ENCODE measurements around the gene MPRIP. TPM values are rescaled to one million over a fixed set of nuclear protein-coding genes. Genes with fewer than 3 reads are reported as not detected.

Gene MPRIP
- total RNA-seq, 1 donor from 2014 or later = 86.3 TPM

DNA sequence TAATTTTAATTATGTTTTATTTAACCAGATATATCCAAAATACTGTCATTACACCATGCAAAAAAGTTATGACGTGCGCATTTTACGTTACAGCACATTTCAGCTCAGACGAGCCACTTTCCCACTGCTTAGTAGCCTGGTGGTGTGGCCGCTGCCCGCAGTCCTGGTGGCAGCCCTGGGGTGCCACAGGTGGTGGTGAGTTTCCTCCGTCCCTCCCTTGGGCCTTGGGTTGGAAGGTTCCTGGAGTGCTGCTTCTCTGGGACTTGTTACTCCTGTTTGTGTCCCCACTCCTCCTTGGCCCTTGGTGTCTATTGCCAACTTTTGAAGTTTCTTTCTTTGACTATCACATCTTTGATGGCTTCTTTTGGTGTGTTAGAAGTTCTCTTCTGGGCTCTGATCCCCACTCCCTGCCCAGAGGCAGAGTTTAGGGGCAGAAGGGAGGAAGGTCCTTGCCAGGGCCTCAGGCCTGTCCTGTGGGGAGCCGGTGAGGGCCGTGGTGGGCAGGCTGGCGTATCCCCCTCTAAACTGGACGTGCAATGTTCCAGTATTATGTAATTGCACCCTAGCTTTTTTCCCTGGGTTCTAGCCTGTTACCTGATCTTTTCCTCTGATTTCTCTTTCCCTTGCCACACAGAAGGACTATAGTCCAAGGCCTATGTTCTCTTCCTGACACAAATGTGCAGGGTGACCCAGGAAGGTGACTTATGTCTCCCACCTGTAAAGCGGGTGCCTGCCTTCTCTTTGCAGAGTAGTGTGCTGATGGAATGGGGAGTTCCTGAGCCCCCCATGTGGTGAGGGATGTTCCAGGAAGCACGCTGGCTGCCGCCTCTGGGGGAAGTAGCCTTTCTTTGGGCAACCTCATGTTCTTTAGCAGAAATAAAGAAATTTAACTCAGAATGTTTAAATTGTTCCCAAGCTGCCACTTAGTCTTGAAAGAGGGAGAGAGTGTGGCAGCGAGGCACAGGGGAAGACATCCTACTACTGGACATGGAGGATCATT, 8.4 kb downstream of the MPRIP start:
- DNase-seq (ENCODE audit: low read depth in 2 of 2) = no peak

DNA sequence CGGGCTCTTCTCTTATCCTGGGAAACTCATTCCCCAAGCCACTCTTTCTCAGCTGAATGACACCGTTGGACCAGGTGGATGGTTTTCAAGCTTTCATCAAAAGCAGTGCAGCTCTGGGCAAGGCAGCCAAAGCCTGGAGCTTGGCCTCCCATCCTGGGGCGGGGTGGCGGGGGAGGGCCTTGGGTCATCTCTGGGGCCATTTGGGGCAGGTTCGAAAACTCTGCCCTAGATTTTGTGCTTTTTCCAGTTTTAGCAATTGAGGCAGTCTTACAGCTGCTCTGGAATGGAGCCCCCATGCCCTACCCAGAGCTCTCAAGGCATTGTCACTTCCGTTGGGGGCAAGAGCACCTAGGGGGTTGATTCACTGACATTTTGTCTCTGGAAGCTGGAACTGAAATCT, 9.1 kb downstream of the MPRIP start:
- DNase-seq (ENCODE audit: low read depth in 2 of 2) = no peak

- DNase-seq (ENCODE audit: low read depth in 2 of 2) = no peak
These were observed 9.7 kb downstream of the MPRIP start for GRCh38 chr17:17051791-17052461.

DNA sequence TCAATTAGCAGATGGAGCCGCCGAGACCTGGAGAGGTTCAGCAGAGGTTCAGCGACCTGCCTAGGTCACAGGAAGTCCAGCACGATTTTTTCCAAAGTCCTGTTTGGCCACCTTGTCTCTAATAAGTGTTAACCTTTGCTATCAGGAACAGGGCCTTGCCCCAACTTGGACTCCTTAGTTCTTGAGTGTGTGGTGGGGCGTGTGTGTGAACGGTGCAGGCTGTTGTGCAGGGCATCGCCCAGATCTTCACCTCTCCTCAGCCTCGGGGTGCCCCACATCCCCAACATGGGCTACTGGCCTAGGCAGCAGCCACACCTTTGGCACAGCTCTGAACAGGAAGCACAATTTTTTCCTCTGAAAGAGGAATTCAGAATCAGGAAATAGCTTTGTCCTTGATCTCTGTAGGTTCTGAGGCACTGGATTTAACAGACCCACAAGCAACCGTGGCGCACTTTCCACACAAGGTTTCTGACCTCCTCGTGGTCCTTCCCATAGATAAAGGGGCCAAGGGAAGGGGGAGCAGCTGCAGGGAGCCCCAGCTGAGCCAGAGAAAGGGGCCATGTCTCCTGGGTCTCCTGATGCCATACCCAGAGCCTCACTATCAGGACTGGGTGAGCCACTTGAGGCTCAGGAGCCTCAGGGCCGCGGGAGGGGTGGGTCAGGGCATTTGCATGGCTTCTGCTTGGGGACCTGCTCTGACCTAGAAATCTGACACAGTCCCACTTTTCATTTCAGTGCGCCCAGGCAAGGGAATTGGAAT, 10.4 kb downstream of the MPRIP start:
- DNase-seq (ENCODE audit: low read depth in 2 of 2) = peak in 1 of 2 donors; percentile 38

- DNase-seq (ENCODE audit: low read depth in 2 of 2) = no peak
These were observed 11.5 kb downstream of the MPRIP start for GRCh38 chr17:17053446-17054379.

GRCh38 chr17:17054636-17055035, 12.4 kb downstream of the MPRIP start:
- no peak for DNase-seq (ENCODE audit: low read depth in 2 of 2)

DNA sequence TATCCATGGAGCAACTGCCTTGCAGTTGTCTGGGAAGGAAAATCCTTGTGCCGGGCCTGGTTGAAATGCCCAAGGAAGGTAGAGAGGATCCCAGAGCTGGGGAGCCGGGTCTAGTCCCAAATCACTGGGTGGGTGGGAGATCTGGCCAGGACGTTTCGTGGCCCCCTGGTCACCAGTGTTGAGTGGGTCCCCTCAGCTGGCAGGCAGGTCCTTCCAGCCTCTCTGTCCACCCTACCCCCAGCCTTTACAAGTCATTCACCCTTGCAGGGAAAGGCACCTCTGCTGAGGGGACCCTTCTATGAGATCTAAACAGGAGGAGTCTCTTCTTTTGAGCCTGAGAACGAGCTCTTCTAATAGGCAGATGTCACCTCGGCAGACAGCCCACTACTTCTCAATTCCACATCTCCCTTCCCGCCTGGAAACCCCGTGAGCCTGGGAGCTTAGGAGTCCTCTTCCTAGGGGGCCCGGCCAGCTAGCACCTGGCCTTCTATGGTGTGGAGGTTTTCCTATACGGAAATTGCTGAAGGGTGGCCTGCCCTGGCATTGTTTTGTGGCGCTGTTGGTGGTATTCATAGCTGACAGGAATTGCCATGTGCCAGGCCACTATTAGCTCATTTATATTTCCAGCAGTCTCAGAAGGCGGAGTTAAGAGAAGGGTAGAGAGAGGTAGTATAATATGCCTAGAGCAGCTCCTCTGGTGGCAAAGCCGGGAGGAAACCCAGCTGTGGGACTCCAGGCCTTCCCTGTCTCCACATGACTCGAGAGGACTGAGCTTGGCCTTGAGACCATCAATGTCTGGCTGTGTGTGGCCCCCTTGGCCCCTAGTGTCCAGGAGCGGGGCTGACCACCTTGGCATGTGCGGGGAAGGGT, 13.3 kb downstream of the MPRIP start:
- peak in 1 of 2 donors; percentile 75 for DNase-seq (ENCODE audit: low read depth in 2 of 2)

- no peak for DNase-seq (ENCODE audit: low read depth in 2 of 2)
These were observed 13.9 kb downstream of the MPRIP start for GRCh38 chr17:17056156-17056539.

- DNase-seq (ENCODE audit: low read depth in 2 of 2) = no peak
These were observed 14.8 kb downstream of the MPRIP start for GRCh38 chr17:17057057-17057551.

GRCh38 chr17:17058304-17058703, 16.0 kb downstream of the MPRIP start:
- DNase-seq (ENCODE audit: low read depth in 2 of 2) = no peak

DNA sequence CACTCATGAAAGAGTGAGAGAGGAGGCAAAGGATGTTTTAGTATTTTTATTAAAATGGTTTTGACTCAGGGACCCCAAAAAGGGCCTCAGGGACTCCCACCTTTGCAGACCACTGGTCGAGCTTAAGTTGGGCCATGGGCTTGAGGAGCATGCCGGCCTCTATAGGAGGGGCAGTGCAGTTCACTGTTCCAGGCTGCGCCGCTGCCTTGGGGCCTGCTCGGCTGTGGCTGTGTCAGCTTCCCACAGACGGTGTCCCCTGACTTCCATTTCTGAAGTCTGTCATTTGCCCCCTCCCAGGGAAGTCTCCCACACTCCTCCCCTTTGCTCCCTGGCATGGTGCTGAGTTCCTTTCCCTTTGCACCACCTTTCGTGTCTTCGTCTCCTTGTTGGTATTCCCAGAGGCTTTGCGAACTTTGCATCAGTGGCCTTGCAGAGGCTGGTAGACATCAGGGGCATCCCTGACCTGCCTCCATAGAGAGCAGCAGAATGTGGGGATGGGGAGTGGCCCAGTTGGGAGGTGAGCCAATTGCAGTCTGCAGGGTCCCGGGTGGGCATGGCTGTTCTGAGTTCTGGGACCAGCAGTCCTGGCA, 17.1 kb downstream of the MPRIP start:
- no peak for DNase-seq (ENCODE audit: low read depth in 2 of 2)

GRCh38 chr17:17060001-17060922, 18.0 kb downstream of the MPRIP start:
- DNase-seq (ENCODE audit: low read depth in 2 of 2) = no peak

DNA sequence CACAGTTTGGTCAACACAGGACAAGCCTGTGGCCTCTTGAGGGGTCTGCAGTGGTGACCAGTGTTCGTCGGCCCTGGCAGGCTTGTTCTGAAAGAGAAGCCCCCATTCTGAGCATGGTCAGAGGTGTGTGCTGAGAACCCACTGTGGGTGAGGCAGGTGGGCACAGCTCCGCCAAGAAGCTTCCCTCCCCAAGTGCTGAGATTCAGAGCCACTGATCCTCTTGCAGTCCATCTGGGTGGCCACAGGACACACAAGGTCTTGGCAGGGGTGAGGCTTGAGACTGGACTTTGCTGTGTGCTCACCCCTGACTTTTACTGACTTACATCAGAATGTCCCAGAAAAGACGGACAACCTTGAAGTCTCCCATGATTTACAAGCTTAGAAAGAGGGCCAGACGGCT, 18.7 kb downstream of the MPRIP start:
- DNase-seq (ENCODE audit: low read depth in 2 of 2) = no peak

DNA sequence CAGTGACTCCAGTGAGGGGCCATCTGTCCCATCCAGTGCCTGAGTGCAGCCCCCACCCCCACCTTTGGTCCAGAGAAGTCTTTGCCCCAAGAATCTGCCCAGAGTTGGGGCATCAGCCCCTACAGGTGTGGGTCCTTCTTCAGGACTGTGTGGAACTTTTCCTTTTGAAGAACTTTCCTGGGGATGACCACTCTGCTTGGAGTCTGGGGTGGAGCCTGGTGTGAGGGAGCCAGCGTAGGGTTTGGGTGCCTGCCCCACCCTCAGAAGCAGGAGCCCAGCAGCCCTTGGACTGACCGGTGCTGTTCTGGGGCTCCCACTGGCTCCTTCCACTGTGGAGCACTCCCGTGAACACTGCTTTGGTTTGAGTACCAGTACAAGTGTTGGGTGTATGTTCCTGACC, 19.3 kb downstream of the MPRIP start:
- no peak for DNase-seq (ENCODE audit: low read depth in 2 of 2)

GRCh38 chr17:17062356-17062755, 20.1 kb downstream of the MPRIP start:
- no peak for DNase-seq (ENCODE audit: low read depth in 2 of 2)

- no peak for DNase-seq (ENCODE audit: low read depth in 2 of 2)
These were observed 20.6 kb downstream of the MPRIP start for GRCh38 chr17:17062866-17063265.

DNA sequence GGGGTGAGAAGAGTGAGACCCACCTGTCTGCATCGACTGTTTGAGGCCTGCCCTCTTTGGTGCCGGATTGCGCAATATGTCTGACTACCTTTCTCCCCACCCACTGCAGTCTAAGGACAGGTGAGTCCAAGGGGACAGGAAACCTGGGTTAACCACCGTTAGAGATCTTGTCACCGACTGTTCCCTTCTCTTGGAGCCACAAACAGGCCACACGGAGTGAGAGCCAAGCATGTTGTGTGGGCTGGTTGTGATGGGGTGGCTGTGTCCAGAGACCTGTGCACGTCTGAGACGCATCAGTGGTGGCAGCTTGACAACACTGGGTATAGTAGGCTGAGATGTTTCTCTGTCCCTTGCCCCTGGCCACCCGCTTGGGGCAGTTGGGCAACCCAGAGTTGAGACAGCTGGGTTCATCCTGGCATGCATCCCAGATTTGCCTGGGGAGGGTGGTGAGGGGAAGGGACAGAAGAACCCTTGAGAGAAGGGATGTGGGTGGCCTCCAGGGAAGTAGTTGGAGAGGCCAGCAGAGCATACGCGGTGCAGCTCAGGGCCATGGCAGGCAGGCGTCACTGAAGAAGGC, 21.4 kb downstream of the MPRIP start:
- no peak for DNase-seq (ENCODE audit: low read depth in 2 of 2)

DNA sequence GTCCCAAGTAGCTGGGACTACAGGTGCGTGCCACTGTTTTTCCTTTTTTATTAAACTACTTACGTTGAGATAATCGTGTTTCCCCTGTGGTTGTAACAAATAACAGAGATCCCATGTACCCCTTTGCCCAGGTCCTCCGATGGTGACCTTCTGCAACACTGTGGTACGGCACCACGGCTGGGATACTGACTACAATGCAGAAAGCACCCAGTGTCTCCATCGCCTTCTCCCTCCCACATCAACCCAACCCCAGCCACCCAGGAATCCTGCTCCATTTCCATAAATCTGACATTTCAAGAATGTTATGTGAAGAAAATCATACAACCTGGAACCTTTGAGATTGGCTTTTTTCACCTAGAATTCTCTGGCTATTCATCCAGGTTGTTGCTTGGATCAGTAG, 22.1 kb downstream of the MPRIP start:
- DNase-seq (ENCODE audit: low read depth in 2 of 2) = no peak

All from dermis microvascular lymphatic vessel endothelial cell (primary cell).